IPS DF 4.7 (cell line): ENCODE results near the gene MCC.

Experiments used
- DNase-seq: peaks from one replicate; pipeline ENCODE4 v3.0.0-alpha.2; 2013; ENCODE audit warnings: low spot score; ENCODE audit errors: extremely low read depth

The MCC gene

DNA sequence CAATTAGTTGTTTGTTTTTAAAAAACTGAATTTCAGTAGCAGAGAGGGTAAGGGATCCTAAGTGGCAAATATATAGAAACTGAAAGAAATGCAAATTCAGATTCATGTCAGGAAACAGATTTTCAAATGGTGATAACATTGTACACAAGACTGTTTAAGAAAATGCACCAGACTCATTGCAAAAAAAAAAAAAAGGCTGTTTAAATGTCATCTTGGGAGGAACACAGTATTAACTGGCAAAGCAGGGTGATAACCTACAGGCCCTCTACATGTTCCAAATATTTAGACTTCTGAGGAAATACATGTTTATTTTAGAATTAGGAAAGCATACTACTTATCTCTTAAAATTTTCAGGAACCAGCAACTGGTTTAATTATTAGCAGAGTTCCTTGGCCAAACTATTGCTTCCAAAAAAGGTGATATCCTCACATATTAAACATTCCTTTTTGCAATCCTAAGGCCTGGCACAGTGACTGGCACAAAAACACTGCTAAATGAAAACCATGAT lies 167.9 kb downstream of the MCC start:
- DNase-seq: no peak

DNA sequence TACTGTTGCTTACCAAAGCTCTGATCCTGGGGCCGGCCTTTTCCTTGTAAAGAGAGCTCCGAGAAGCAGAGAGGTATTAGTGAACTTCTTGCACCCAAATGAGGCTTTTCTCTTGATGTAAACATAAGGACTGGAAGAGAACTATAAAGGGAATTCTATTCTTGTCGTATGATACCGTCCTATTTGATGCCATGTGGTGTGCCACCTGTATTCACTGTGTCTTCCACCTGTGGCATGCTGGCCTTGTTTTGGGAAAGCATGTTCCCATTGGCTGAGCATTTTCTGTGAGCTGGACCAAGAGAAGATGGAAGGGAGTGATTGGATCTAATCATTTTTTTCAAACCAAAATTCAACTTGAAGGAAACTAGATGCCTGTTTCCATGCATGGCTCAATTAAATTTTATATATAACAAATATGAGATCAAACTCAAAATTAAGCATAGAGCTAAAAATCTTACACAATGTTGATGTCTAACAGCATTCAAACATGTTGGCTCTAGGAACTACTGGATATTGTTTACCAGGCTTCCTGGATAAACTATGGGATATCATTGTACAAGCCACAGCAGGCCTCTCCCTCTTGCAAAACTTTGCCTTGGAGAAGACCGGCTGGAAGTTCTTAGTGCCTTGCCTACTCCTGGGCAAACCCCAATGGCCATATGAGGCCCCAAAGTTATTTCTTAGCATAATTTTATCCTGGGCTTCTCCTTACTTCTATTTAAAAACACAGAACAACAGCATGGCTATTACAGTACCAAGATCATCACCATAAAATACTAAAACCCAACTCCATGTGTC lies 168.8 kb downstream of the MCC start:
- DNase-seq: no peak

DNA sequence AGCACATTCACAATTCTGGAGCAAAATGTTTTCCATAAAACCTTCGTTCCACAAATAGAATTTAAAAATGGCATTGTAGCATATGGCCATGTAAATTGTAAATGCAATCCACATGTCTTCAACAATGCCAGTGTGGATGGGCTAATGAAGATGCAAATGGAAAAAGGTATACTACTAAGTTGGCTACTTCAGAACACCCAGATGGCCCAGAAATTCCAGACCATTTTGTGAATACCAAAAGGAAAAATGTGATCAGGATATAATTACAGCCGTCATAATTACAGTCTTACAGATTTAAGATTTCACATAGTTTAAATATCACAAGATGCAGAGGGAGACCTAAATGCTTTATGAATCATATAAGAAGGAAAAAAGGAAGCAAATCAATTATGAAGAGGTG lies 170.6 kb downstream of the MCC start:
- no peak for DNase-seq

DNA sequence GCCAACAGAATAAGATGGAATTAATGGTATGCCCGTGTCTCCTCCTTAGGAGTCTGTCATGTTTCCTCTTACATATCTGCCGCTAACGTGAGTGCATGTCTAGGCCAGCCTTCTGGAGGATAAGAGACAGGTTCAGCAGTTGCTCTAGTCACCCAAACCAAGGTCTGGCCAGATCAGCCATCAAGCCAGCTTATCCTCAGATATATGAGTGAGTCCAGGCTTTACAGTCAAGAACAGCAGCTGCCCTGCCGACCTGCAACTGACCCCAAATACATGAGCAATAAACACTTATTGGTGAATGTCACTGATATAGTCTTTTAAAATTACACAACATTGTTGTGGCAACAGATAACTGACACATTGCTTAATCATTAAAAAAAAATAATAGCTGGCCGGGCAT lies 177.0 kb downstream of the MCC start:
- DNase-seq: no peak

DNA sequence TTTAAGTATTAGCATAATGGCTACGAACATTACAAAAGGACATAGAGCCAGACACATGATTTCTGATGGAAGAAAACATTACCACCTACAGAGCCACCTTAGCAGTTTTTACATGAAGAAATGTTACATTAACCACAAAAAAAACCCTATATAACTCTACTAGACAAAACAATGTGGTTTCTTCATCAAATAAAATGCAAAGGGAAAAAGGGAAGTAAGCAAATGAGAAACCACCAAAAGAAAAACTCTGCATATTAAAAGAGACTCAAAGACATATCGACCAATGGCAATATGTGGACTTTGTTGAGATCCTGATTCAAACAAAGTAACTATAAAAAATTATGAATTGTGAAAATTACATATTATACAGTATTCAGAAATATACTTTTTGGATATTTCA lies 186.1 kb downstream of the MCC start:
- no peak for DNase-seq

DNA sequence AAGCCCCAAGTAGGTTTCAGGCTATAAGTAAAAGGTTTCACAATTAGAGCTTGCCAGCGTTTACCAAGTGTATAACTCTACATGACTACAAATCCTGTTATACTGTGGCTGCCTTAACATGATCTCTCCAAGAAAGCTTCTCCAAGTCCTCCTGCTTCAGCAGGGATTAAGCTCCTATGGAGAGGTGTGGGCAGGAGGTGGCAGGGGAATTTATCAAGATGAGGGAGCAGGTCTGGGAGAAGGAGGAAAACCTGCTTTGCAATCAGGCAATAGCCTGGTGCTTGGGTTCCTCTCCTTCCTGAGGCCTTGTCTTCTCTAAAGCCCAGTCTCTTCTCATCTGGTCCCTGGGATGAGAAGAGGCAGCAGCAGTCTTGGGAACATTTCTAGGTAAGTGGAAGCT lies 188.7 kb downstream of the MCC start:
- no peak for DNase-seq

- DNase-seq: no peak
These were observed 191.6 kb downstream of the MCC start for GRCh38 chr5:113296676-113297075.

GRCh38 chr5:113295111-113295539 lies 193.1 kb downstream of the MCC start:
- no peak for DNase-seq

- no peak for DNase-seq
These were observed 193.7 kb downstream of the MCC start for GRCh38 chr5:113294311-113295110.

GRCh38 chr5:113293975-113294310 lies 194.3 kb downstream of the MCC start:
- DNase-seq: no peak

GRCh38 chr5:113293068-113293974 lies 194.9 kb downstream of the MCC start:
- DNase-seq: no peak

DNA sequence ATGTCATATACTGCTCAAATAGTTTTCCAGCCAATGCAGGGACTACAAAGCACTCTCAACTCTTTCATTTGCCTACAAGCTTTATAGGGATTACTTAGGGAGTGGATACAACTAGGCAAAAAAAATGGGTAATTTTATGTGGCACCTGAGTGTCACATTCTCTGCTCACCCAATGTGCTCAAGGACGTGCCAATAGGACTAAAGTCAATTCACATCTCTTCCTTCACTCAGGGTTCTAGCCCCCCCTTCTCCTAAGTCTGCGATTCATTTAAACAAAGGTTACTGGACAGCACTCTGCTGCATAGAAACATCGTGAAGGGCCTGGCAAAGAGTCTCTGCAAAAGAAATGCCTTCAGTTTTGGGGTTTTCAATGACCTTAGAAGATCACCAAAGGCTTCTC lies 195.8 kb downstream of the MCC start:
- no peak for DNase-seq

- DNase-seq: no peak
These were observed 204.7 kb downstream of the MCC start for GRCh38 chr5:113283558-113283957.

DNA sequence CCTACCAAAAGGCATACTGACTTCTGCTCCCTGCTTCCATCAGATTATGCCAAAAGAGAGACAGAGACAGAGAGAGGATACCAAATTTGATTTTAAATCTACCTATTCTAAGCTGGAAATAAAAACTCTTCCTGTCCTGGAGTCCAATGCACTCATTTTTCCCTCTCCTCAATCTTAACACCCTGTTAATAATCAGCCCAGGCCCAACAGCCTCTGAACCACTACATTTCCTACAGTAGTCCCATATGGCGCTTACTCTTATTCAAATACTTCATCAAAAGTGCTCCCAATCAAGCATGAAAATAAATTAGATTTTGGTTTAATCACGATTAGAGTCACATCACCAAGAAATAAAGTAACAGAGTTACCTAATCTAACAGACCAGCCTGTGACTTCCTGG lies 205.8 kb downstream of the MCC start:
- DNase-seq: no peak

DNA sequence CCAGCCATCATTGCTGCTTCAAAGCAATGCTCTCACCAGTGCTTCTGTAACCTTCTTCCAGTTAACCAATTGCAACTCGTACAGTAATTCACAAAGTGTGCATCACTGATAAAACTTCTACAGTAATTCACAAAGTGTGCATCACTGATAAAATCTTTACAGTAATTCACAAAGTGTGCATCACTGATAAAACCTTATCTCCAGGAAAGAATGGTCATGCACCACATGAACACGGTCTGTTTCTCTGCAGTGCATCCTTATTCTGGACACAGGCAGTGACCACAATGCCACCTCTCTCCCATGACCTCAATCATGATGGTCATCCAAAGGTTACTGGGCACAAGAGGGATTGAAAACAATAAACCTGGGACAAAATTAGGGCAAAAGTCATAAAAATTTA lies 207.1 kb downstream of the MCC start:
- DNase-seq: no peak

DNA sequence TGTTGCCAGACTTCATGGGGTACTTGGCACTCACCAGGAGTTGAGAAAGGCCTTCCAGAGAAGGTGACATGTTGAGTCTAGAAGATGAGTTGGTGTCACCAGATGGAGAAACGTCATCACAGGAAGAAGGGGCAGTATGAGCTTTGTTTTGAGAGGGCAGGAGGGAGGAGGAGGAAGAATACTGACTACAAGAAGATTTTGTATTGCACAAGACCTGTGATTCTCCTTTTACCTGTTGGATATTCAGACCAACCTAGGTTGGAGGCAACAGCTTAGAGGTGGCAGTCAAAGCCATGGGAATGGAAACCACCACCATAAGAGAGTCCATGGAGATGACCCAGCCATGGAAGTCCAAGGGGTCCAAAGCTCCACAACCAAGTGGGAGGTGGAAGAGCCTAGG lies 207.7 kb downstream of the MCC start:
- DNase-seq: no peak

DNA sequence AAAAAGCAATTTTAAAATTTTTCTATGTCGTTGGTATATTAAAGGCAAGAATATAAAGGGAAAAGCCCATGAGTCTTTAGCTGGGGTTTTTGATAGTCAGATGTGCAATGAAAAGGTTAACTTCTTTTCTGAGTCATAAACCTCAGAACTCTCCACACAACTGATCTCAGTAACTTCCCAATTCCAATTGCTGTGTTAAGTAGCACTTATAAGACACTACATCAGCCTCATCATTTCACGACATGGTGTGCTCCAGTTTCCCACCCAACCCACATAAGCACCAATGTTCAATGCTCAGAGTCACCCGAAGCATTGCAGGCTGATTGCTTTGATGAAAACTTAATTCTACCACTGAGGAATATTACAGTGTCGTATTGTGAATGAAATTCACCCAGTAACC lies 209.3 kb downstream of the MCC start:
- no peak for DNase-seq

GRCh38 chr5:113276493-113276892 lies 211.8 kb downstream of the MCC start:
- DNase-seq: no peak

DNA sequence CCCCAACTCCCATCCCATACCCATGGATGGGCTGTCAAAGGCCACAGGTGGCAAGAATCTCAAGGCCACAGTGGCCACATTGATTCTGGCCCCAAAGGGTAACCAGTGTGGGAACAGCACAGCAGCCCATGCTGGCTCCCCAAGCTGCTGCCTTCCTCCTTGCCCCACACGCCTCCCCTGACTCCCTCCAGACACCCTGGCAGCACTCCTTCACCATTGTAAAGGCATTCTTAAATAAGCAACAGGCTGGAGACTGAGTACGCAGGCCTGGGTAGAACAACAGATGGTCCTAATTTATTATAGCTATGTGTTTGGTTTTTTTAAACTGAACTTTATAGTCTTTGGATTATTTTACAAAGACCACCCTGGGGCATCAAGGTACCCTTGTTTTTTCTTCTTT lies 212.3 kb downstream of the MCC start:
- no peak for DNase-seq

GRCh38 chr5:113274836-113275414 lies 213.3 kb downstream of the MCC start:
- no peak for DNase-seq

- no peak for DNase-seq
These were observed 214.3 kb downstream of the MCC start for GRCh38 chr5:113273948-113274347.
